NCI-H1105 treated with DMSO at 0.1 percent for 48 hours (cell line): ENCODE data around the gene IFRD1.
"Not testable (repeated sequence)": the region's sequence is repeated elsewhere in the genome, so short reads cannot be mapped to it uniquely, and the experiment has no call there.

Experiments
- DNase-seq: peaks from one replicate; lab custom pipeline; 2025; lab: John Stamatoyannopoulos, UW

Gene IFRD1

DNA sequence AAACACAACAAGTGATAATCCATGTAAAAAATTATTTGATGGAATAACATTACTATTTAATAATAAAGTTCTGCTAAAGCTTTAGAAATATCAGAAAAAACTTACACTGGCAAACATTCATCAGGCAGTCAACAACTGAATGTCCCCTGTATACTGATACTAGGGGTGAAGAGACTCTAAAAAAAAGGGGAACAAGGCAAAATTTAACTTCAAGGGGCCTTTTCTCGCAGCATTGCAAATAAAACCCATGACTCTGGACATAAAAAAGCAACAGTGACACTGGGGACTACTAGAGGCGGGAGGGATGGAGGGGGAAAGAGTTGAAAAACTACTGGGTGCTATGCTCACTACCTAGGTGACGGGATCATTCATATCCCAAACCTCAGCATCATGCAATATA, 5.8 kb upstream of the IFRD1 start:
- DNase-seq: no peak

DNA sequence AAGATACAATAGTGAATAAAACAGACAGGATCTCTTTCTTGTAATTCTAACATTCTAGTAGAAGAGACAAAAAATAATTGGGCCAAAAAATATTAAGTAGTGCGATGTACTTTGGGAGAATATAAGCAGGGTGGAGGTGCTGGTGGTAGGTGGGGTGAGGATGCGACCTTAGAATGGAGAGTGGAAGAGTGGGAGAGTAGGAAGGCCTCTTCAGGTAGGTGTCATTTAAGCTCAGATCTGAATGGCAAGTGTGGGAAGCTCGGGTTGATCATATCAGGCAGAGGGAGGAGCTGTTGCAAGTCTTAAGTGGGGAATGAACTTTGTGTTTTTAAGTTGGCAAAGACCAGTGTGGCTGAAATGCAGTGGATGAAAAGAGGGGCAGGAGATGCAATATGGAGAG, 3.8 kb upstream of the IFRD1 start:
- DNase-seq: no peak

DNA sequence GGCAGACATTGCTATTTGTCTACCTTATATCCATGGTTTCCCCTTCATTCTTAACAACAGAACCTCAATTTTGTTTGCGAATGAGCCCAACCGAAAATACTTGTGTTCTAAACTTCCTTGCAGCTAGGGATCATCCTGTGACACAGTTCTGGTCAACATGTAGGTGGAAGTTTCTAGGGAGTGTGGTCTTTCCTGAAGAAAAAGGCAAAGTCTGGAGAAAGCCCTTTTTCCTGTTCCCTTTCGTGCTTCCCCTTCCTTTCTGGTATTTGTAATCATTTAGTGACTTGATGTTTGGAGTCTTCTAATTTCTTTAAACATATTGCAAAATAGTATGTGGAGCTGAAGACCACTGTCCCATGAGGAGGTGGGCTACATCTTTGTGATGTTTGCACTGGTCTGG, 2.9 kb upstream of the IFRD1 start:
- no peak for DNase-seq

DNA sequence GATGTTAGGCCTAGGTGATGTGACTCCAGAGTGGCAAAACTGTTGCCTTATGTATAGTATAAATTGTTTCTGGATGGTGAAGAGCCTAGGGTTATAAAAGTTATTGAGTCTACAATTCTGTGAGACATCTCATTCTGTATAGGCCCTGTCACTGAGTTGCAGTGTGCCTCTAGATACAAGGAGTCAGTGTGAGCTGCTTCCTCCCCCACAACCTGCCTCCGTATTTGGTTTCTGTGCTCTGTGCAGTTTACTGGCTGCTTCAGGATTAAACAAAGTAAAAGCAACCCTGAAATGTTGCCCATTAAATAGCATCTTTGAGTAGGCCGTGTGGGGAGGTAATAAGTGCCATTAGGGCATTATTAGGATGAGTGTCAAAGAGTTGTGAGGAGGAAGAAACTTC, 1.9 kb upstream of the IFRD1 start:
- DNase-seq: no peak

DNA sequence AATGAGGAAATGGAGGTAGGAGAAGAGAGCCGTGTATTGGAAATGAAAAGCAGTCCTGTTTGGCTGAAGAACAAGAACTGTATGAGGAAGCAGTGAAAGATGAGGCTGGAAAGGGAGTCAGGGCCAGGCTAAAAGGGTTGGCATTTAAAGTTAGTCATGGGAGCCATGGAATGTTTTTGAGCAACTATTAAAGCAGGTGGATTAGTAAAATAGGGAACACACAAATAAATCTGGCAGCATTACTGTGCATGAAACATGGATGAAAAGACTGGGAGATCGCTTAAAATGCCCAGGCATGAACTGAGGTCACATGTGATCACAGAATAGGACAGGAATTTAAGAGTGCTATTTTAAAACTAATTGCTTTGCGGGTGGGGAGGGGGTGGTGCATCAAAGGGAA, 1.4 kb upstream of the IFRD1 start:
- no peak for DNase-seq

DNA sequence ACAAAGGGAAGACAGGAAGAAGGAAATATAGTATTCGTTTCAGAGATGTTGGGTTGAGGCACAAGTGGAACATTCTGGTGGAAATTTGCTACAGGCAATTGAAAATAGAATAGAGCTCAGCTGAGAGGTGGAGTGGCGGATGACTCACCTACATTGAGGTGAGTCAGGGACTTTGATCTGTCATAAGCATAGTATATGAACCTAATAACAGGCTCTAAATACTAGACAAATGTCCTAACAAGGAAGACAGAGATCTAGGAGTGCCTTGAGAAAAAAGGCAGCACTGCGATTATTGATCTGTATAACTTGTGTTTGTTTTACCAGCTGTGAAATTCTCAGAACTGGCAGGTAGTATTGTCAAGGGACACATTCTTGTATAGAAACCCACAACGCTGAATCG, 907 bp upstream of the IFRD1 start:
- no peak for DNase-seq

DNA sequence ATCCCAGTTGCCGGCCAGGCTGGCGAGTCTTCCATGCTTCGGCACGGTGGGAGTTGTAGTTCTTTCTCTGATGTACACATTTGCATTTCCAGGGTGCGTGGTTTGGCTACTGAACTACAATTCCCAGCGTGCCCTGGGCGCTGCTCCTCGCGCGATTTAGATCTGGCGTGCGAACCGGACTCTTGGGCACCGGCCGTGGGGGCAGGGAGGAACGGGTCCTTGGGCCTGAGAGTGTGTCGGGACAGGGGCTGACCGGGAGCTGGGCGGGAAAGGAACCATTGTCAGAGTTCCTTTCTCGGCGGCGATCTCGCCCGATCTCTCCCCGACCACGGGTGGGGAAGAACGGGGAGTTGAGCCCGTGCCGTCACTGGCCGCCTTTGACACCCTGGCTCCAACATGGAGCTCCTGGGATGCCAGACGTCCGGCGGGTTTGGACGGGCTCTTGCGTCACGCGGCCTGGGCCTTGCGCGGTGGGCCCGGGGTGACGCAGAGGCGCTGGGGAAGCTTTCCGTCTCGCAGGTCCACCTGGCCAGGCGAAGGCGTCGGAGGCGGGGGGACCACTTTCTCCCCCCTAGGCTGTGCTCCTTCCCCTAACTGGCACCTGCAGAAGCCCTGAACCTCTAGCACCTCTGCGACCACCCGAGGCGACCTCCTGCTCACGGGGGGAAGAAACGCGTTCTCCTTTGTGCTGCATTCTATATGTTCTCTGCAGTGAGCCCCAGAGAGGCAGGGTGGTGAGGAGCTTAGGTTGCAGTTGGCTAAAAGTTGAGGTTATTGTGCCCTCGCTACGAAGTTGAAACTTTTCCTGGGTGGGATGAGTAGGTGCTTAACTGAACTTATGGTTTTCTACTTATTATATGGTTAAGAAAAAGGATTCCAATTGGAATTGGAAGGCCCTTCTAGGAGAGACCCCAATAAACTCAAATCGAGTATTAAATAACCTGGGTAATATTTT, 824 bp downstream of the IFRD1 start:
- peak; percentile 96 for DNase-seq

DNA sequence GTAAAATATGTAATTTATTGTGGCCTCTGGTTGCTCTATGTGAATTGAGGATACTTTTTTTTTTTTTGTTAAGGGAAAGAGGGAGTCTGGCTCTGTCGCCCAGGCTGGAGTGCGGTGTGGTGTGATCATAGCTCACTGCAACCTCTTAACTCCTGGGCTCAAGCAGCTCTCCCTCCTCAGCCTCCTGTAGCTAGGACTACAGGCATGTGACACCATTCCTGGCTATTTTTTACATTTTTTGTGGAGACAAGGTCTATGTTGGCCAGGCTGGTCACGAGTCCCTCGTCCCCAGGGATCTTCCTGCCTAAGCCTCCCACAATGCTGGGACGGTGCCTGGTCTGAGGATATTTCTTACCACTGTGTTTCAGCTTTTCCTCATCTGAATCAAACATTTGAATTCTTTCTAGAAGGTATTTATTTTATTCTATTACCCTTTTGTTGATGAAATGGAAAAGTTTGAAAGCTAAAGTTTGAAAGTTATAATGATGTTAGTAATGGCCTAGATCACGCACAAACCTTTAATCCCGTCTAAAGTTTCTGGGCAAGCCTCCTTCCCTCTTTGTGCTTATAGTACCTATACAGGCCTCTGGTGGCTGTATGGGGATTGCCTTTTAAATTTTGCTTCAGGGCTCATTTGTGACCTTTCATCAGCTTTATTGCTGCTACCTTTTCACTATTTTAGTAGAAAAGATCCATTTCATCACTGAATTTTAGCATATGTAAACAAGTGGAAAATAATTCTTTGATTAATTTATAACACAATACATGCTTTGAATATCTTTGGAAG, 2.0 kb downstream of the IFRD1 start:
- DNase-seq: no peak

DNA sequence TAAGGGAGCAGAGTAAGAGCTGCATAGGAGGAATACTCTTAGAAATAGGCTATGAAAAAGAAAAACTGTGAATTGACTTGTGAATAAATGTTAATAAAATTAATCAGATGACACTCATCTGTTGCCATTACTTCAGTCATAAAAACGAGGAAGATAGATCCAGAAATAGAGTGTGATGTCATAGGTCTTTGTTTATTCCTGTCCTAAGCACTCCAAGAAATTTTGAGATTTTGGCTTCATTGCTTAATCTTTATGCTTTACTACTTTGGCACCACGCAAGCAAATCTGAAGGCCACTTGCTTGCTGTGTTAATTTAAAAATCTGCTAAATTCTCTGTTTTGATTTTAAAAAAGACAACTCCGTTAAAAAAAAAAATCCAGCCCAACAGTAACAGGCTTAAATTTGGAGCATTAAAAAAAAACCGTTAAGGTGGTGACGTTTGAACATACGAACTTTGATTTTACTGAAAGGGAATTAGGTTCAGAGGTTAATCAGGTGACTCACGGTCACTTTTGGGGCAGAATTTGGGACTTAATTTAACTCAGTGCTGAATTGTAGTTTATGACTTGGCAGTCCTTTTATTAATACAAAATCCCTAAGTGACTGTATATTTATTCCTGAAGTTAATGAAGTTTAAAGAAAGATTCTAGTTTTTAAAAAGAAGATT, 3.4 kb downstream of the IFRD1 start:
- DNase-seq: no peak

DNA sequence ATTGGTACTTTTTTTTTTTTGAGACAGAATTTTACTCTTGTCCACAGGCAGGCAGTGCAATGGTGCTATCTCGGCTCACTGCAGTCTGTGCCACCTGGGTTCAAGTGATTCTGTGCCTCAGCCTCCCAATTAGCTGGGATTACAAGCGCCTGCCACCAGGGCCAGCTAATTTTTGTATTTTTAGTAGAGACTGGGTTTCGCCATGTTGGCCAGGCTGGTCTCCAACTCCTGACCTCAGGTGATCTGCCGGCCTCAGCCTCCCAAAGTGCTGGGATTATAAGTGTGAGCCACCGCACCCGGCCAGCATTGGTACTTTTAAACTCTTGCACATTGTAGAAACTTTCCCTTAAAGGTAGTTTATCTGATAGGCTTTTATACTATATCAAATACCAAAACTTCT, 3.9 kb downstream of the IFRD1 start:
- not testable (repeated sequence) for DNase-seq

DNA sequence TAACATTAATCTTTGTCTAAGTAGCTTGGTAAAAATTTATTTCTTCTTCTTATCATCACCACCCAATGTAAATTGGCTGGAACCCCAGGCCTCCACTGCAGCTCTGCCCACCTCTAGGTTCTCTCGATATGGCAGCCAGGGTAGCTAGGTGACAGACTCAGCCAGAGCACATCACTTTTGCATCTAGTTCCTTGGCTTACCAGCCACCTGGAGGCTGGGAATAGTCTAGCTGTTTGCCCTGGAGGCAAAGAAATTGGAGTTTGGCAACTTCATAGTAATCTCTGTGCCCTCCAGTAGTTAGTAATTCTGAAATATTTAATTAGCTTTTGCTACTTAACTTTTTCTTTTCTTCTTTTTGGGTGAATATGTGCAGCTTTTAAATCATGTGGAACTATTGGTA, 9.4 kb downstream of the IFRD1 start:
- no peak for DNase-seq

DNA sequence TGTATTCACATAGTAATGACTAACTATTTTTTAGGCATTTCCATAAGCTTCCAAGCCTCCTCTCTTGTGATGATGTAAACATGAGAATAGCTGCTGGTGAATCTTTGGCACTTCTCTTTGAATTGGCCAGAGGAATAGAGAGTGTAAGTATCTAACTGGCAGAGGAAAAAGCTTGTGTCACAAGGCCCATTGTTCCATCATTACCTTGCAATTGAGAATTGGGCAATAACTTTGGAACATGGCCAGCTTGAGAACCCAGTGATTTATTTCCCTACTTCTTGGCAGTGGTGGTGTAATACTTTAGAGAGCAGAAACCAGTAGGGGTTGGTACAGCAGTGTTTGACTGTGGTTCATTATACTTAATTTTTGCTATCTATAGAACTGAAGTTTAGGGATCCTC, 12.0 kb downstream of the IFRD1 start:
- peak; percentile 85 for DNase-seq

DNA sequence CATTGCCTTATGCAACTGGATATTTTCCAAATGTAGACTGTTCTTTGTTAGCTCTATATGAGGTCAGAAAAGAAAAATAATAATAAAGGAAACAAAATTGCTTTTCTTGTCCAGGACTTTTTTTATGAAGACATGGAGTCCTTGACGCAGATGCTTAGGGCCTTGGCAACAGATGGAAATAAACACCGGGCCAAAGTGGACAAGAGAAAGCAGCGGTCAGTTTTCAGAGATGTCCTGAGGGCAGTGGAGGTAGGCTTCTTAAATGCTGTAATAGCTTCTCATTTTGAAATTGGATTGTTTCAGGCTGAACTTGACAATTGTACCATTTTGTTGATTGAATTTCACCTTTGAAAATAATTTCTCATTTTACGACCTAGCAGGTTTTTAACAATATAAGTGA, 17.6 kb downstream of the IFRD1 start:
- no peak for DNase-seq

DNA sequence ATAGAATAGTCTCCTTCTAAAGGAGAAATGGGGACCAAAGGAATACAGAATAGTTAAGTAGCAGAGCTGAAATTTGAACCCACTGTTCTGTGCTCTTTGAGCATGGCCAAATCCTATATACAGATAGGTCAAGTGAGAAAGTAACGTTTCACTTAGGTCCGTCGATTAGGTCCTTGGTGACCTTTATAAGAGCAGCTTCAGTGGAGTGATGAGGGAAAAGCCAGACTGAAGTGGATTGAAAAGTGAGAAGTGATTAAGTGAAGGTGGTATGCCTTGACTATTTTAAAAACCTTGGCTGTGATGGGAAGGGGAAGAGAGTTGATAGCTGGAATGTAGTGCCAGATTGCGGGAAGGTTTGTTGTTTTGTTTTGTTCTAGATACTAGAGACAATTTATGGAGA, 19.9 kb downstream of the IFRD1 start:
- DNase-seq: no peak

DNA sequence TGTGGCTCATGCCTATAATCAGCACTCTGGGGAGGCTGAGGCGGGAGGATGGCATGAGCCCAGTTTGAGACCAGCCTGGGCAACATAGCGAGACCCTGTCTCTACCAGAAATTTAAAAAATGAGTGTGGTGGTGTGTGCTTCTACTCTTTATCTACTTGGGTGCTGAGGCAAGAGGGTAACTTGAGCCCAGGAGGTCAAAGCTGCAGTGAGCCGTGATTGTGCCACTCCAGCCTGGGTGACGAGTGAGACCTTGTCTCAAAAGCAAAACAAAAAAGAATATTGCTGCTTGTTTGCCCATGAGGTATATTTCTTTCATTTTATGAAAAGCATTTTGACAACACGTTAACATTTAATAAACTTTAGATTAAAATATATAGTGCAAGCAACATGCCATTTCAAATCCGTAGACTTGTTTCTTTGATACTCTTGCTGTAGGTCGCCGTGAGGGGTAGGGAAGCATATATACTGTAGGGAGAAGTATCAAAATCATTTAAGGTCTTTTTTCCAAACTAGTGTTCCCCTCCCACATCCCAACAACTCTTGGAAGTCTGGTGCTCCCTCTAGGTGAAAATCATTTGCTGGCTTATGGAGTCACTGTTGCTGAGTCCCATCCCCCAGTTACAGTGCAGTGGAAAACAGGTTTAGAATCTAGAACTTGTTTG, 26.3 kb downstream of the IFRD1 start:
- DNase-seq: no peak

DNA sequence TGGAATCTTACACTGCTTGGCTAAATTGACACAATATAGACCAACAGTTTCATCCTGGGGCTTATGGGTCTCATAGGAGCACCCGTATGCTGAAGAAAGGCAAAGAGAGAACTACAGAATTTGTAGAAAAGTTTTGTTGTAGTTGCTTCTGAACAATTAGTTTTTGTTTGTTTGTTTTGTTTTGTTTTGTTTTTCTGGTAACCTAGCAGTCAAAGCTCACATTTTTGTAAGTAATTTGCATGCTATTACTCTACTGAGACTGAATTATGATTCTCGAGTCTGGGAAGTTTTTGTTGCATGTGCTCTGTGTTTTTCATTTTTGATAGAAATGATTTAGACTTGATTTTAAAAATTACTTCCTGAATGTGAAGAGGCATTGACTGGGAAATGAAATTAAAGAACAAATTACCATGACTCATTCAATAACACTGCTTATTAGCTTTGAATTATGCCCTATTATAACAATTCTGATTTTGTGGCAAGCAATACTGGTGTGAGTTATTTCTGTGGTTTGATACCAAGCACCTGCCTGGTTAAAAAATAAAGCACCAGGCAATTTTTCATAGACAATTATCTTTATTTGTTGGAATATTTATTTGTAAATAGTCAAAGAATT, 31.0 kb downstream of the IFRD1 start:
- DNase-seq: no peak

DNA sequence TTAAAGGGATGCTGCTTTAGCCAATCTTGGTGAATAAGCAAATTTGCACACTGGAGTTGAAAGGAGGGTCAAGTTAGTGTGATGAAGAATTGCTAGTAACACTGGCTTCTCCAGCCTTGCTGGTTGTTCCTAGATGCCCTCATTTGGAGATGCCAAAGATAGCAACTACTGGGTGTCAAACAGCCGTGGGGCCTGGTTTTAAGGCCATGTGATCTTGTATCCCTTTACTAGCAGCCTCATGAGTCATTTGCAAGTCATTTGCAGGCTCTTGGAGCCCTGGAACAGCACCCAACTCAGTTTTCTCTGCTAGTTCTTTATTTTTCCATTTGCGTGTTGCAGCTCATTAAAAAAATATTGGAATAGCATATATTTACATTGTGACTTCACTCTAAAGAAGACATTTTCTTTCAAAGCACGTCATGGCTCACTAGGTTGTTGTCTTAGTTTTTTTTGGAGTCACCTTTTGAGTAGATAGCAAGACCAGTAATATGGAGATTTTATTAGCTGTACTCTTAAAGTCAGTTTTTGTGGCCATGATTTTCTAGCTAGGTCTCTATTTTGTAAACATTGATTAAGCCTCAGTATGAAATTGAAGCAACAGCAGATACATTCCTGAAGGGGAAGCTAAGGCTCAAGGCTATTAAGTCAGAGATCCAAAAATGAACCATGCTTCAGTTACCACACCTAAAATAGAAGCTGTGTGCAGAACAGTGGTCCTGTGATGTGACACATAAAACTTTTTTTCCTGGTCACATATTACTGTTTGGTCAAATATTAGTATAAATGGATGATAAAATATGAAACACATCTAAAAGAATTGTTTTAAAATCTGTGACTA, 31.8 kb downstream of the IFRD1 start:
- no peak for DNase-seq

DNA sequence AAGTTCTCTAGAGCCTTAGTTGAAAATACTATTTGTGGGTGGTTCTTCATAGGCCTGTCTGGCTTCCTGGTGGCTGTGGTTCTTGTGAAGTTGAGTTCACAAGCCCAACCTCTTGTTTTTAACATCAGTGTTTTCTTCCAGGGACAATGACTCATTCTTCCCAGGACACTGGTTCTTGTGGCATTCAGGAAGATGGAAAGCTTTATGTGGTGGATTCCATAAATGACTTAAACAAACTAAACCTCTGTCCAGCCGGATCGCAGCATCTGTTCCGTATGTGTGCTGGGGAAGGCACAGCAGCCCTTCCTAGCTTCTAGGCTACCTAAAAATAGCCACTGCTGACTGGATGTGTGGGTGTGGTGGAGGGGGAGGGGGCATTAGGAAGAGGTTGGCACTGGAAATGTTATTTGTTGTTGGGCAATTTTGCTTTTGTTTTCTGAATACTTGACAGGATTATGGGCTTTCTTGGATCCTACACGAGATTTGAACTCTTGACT, 34.5 kb downstream of the IFRD1 start:
- DNase-seq: no peak

DNA sequence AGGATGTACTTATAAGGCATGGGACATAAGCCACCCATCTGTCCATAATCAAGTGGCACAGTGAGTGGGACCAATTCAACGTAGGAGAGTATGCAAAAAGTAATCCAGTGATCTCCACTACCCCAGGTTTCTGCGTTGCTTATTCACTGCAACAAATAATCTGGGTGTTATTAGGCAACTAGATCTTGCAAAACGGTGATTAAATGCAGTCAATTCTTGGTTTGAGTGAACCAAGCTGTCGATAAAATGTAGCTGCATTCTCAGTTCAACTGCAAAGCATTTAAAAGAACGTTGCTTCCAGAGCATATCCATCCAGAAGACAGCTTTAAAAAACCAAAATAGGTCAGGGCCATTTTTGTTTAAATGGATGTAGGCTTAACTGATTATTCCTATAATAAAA, 35.5 kb downstream of the IFRD1 start:
- no peak for DNase-seq

DNA sequence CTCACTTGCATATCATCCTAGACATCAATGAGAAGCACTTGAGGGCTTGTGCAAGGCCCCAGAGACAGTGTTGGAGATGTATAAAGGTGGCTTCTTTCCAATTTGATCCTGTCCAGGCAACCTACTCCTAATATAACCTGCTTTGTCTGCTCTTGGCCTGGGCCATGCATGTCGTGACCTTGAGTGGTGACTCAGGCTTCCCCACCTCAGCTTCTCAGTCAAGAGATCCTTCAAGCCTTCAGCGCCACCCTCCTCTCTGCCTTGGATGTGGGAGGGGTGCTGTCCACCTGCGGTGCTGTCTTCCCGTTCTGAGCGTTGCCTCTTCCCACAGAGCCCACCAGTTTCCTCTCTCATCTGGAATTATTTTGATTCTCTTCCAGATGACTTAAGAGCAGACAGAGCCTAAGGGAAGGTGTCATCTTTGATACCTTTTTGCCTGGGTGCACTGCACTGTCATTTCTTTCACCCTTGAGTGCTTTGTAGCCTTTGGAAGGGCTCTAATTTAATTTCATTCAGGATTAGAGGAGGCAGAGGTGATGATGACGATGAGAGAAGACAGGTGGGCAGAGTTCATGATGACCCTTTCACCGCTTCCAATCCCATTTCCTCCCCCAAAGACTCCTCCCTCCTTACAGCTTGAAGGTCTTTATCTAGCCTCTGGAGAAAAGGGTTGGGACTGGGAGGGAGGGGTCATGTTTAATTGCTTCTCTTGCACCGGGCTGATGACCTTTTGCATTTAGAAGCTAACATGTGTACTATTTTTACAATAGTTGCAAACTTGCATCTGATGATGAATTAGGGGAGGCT, 37.4 kb downstream of the IFRD1 start:
- no peak for DNase-seq
